Measurements from ENCODE around the gene MAD1L1.
"Not testable (repeated sequence)": the region's sequence is repeated elsewhere in the genome, so short reads cannot be mapped to it uniquely, and the experiment has no call there.

The MAD1L1 gene

DNA sequence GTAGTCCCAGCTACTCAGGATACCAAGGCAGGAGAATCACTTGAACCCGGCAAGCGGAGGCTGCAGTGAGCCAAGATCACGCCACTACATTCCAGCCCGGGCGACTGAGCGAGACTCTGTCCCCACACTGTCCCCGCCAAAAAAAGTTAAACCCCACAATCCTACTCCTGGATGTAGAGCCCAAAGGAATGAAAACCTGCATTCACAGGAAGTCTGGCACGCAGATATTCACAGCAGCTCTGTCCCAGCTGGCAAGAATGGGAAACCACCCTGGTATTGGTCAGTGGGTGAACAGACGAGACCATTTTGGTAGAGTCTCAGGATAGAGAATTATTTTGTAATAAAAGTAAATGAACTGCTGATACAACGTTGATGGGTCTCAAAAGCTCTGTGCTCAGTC, 225.2 kb downstream of the MAD1L1 start:
- DNase-seq, result no peak

DNA sequence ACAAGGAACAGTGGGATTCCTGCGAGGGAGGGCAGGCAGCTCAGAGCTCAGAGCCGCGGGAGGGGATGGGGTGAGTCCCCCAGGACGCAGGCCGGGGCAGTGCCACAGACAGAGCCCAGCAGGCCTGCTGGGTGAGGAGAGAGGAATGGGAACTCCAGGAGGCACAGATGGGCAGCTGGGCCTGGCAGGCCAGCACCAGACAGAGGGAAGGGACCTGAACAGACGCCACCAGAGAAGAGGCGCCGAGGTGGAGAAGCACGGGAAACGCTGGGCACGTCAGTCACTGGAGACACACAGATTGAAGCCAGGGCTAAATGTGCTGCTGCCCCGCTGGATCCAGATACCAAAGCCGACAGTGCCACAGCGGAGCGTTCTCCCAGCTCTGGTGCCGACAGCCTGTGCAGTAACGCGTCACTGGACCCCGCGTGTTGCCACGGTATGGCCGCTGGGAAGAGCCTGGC, 225.8 kb downstream of the MAD1L1 start:
- DNase-seq, result no peak

DNA sequence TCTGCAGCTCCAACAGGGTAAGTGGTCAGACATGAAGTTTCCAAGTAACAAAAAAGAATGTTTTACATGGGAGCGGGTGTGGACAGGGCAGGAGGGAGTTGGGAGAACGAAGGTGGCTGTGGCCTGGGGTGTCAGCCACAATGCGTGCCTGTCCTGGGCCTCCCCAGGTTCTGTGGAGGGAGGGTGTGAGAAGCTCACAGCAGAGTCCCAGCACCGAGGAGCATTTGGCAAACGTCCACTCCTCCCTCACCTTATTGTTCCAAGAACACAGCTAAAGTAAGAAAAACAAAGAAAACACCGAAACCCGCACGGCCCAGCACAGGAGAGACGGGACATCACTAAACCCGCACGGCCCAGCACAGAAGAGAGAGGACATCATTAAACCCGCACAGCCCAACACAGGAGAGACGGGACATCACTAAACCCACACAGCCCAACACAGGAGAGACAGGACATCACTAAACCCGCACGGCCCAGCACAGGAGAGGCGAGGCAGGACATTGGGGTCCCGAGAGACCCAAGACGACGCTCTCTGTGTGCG, 226.4 kb downstream of the MAD1L1 start:
- DNase-seq, result no peak

DNA sequence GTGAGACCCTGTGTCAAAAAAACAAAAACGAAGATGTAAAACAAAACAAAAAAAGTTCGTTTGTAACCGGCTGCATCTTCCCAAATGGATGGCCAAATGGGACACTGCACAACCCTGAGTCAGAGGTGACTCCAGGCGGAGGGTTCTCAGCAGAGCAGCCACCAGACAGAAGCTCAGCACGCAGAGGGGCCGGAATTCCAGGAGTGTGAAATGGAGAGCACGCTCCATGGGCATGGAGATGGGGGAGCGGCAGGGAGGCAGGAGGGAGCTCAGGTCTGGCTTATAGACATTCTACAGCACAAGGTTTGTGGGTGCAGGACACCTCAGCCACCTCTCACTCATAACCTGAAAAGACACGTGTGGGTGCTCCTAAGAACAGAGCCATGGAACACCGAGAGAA, 227.0 kb downstream of the MAD1L1 start:
- DNase-seq, result no peak

DNA sequence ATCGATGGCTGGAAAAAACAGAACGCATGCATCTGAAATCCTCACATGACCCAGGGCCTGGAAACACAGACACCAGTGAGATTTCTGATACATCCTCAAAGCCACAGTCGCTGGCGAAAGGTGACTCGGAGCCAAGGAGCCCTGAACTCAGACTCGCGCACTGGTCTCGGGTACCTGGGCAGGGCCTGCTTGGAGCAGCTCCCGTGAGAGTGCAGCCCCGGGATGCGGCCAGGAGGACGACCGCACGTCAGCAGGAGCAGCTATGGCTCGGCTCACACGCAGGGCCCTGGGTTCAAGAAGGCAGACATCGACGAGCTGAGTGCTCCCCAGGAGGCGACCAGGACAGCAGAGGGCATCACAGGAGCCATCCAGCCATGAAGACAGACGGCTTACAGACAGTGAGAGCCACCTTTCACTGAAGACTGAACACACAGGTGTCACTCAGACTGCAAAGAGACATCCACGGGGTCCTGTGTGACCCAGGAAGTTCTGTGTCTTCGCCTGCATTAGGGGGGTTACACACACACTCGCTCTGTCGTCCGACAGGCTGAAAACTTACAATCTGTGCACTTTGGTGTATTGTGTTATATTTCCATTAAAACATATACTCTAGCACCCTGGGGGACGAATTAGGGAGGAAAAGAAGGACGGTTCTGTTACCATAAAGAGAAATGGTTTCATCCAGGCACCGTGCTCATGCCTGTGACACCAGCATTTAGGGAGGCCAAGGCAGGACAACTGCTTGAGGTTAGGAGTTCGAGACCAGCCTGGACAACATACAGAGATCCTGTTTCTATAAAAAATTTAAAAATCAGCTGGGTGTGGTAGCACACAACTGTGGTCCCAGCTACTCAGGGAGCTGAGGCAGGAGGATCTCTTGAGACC, 227.7 kb downstream of the MAD1L1 start:
- no peak for DNase-seq

DNA sequence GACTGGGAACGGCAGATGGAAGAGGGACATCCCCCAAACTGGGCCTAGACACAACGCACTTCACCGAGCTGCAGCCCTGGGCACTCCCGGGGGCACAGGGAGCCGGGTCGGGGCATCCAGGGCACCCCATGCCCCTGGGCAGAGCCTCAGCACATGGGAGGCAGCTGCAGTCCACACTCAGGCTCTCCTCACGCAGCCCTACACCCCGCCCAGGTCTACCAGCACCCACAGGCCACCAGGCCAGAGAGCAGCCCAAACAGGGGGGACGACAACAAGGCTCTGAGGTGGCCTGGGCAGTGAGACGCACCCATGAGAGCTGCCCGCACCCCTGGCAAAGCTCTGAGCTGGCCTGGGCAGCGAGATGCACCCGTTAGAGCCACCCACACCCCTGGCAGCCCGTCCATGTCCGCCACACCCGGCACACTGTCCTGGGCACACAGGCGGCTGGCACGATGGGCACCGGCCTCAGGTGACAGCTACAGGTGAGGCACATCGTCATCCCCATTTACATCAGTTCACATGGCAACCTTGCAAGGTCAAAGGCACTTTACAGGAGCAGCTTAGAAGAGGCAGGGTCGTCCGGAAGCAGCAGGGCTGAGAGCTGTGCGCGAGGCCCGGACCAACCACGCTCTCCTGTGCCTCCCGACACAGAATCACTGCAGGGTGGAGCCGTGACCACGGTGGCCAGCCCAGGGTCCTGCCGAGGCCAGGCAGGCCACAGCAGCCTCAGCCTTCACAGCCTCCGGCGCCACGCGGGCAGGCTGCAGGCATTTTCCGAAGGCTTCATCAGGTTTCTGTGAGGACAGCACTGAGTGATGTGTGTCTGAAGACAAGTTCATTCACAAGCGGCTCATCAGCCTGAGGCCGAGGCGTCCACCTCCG, 228.6 kb downstream of the MAD1L1 start:
- DNase-seq, result no peak

DNA sequence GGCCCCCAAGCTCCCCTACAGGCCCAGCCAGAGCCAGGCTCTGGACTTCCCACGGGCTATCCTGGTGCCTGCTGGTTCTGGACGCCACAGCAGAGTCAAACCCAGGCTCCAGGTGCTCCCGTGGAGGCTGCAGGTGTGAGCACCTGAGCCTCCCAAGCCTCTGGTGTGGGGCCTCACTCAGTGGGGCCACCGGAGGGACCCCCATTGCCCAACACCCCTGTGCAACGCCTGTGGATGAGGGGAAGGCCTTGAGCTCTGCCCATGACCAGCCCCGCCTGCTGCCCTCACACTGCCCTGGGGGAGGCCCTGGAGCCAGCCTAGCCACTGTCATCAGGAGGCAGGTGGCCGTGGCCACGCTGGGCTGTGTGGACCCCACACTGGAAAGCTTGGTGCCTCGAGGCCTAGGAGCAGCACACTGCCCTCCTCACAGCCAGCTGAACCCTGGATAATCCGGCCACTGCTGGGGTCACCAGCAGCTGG, 229.3 kb downstream of the MAD1L1 start:
- DNase-seq, result no peak

DNA sequence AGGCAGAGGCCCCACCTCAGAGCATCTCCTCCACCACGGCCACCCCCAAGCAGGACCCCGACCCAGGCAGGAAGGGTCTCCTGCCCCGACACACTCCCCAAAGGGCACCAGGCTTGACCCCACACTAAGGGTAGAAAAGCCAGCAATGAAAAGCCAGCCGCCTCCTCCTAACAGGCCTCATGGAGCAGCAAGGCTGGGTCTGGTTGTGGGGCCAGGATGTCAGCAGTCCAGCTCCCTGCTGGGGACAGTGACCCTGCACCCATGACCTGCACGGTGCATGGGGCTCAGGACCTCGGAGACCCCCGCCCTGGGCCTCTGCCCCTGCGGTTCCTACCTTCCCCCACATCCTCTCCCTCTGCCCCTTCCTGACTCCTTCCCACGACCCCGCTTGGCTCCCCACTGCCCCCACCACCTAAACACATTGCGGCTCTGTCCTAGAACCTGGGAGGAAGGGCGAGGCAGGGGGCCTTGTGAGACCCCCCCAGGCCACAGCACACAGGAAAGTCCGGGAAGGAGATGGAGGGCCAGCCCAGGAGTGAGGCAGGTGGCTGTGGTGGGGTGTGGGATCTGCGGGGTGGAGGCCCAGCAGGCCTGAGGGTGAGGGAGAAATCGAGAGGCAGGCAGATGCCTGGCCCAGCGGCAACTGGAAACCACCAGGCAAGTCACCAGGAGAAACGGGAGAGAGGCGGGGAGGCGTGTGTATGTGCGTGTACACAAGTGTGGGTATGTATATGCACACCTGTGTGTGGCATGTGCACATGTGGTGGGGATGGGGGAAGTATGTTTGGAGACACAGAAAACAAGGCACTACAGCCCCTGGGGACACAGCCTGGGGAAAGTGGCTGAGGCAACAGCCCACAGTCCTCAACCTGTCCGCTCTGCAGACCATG, 229.9 kb downstream of the MAD1L1 start:
- DNase-seq, result no peak

DNA sequence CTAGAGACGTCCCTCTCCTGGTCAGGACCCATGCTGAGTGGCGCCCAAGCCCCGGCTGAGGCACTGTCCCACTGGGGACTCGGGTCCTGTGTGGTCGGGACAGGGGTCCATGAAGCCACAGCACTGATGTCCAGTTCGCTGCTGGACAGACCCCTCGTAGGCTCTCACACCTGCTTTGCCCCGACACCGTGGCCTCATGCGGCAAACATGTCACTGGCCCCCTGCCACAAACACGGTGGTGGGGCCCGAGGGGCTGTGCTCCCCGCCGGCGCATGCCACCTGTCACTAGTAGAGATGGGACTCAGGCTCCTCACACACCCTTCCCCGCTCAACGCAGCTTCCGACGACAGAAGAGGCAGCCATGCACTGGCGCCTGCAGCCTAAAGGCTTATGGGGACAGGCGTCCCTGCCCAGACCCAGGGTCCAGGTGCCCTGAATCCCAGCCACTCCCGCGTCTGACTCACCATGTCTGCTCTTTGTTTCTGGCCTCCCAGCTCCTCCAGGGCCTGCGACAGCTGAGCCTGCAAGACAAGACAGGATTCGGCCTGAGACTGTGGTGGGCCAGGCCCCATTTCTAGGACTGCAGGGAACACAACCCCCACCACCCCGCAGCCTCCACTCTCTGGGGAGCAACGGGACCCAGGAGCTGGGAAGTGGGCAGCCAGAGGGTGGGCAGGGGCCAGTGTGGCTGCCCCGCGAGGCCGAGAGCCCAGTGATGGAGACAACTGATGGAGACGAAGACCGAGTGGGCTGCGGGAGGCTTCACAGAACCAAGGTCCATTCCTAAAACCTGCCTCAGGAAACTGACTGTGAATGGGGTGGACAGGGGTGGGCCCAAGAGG, 230.9 kb downstream of the MAD1L1 start:
- no peak for DNase-seq

DNA sequence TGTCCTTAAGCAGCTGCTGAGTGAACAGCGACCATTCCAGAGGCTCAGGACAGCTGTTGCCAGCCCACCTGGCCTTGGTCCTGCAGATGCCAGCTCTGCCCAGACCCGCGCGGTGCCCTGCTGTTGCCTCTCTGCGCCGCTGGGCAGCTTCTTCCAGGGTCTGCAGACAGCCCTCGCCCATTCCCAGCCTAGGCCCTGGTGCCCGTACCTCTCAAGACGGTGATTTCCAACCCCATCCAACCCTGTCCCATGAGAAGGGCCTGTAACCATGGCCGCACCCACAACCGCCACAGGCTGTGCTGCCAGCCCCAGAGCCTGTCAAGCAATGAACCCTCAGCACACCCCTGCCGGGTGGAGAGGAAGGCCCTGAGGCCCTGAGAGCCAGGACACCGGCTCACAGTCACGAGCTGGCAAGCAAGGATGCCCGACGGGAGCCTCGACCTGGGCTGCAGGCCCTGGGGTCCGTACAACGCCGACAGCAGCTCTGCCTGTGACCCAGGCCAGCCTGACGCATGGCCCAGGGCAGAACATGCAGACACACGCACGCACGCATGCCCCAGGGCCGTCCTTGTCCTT, 231.9 kb downstream of the MAD1L1 start:
- no peak for DNase-seq

DNA sequence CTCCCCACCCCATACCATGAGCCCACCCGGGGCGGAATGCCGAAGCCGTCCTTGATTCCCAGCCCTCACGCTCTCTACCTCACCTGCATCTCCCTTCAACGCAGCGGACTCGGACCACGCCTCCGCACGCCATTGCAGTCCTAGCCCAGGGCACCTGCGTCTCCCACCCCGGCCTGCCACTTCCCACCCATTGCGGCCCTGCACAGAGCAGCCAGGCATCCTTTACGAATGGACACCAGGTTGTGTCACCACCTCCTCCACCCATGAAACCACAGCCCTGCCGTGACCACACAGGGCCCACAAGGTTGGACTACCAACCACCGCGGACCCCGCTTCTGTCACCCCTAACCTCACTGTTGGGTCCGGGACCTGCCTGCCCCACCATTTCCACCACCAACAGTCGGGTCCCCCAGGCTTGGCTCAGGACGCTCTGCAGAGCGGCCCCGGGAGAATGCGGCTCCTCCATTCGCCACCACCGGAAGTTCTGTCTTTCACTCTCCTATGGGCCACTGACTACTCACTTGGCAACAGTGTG, 232.5 kb downstream of the MAD1L1 start:
- no peak for DNase-seq

DNA sequence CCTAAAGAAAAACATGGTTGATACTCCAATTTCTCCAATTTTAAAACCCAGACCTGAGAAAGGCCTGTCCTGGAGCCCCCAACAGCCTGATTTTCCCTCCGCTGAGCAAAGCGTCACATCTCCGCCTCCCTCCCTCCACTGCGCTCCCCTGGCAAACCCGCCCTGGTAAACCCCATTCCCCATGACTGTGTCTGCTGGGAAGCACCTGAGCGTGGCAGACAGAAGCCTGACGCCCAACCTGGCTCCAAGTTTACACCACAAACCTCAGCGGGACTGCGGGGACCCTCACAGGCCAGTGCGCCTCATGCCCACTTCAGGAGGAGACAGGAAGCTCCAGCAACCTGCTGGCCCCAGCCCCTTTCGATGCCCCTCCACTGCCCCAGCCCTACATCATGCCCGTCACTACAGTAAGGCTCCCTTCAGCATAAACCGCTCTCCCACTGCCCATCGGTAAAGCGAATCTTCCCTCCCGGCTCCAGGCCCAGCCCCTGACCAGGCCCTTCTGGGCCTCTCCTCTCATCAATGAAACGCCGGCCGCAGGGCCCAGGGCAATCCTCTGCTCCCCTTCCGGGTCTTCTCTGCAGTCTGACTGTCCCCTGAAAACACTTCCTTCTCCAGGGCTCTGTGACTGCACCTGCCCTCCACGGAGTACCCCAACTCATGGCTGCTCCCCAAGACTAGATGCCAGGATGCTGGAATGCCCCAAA, 233.3 kb downstream of the MAD1L1 start:
- no peak for DNase-seq

DNA sequence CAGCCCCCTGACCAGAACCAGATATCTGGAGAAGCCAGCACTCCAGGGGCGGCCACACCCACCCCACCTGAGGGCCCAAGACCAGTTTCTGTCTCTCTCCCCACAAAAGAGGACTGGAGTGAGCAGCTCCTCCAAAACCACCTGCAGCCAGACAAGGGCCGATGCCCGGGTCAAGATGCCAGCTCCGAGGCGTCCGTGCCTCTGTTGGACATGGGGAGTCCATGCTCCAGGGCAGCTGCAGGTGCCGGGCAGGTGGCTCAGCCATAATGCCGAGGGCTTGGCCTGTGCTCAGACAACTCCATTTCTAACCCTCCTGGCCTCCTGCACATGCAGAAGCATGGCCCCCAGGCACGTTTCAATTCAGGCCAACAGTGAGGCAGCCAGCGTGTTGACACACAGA, 234.6 kb downstream of the MAD1L1 start:
- no peak for DNase-seq

DNA sequence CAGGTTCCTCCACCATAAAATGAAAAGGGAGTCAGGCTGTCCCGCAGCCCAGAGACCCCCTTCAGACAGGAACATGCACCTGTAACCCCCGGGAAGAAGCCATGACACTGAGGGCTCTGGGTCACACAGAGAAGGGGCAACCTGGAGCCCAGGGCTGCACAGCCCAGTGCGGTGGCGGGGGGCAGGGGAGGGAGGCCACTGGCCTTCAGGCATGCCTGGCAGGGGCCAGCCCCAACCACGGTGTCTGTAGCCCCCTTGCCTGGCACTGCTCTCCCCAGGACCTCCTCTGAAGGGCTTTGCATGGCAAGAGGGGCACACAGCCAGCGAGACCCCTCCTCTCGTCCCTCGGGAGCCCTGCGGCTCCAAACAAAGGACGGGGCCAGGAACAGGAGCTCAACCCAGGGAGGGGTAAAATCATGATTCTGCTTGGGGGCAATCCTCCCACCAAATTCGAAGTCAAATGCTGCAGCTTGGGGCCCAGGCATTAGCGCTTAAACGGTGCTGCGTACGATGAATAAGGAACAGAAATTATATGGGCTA, 235.1 kb downstream of the MAD1L1 start:
- no peak for DNase-seq

DNA sequence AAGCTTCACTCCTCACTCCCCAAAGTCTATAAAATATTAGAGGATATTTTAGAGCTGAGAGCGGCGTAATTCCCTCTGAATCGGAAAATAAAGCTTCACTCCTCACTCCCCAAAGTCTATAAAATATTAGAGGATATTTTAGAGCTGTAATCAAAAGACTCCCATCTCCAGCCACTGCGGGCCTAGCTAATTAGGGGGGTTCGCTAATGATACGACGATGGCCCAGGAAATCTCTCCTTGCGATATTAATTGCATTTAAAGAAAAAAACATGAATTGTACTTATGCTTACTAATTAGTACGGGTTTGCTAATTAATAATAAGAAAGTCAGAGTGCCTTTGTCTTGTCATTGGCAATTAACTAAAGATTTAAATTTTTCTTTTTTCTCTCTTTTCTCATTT, 235.9 kb downstream of the MAD1L1 start:
- no peak for DNase-seq

DNA sequence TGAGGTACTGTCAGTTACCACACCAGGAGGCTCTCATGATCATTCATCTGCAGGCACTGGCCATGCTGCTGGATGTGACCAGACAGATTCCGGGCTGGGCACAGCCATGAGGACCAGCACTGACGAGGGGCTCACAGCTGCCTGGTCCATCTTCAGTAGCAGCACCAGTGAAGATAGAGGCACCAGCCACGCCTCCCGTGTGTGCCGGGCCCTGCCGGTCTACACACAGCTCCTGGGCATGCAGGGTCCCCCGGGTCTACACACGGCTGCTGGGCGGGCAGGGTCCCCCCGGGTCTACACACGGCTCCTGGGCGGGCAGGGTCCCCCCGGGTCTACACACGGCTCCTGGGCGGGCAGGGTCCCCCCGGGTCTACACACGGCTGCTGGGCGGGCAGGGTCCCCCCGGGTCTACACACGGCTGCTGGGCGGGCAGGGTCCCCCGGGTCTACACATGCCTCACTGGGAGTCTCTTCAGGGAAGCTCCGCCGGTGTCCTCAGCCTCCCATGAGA, 236.8 kb downstream of the MAD1L1 start:
- not testable (repeated sequence) for DNase-seq

DNA sequence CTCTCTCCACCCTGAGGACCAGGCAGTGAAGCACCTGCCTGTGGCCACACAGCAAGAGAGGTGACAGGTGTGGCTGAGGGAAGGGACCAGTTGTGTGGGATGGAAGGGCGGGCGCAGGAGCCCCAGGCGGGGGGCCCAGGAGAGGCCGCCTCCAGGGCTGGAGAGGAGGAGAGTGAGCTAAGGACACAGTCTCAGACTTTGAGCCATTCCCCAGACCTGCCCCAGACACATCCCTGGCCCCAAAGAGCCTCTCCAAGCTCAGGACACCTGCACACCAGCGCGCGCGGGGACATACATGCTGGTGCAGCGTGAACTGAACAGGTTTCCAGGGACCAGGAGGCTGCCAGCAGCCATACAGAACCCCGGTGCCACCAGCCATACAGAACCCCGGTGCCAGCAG, 237.3 kb downstream of the MAD1L1 start:
- no peak for DNase-seq

DNA sequence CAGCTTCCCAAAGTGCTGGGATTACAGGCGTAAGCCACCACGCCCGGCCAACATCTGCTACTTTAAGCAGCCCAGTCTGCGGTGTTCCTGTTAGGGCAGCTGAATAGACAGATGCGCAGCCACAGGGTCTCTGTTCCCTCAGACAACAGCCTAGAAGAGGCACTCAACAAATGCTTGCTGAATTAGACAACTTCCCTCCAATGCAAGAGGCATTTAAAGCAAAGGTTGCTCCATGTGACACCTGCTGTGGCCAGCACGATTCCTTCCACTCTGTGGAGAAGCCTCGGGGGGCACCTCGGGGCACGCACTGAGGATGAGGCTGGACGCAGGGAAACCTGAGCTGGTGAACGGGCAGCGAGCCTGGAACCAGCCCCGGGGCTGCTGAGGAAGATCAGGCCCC, 237.8 kb downstream of the MAD1L1 start:
- DNase-seq, result no peak

Data from NCI-H1417 treated with DMSO at 0.1 percent for 48 hours (cell line).